Neural progenitor cell (in vitro differentiated cells): Measurements from ENCODE around the gene KIF1B. TPM values are rescaled to one million over a fixed set of nuclear protein-coding genes. Genes with fewer than 3 reads are reported as not detected.

Experiments used
- DNase-seq: peaks from one replicate; pipeline ENCODE4 v3.0.0-alpha.2; 2016; ENCODE audit warnings: low spot score
- H2AFZ ChIP-seq: fragments of 200-600 bp; sonication (generic); replicated peaks from 2 replicates; pipeline ENCODE4 v1.6.1; 2016; ENCODE audit warnings: antibody characterized with exemption
- H3F3A ChIP-seq: fragments of 200-600 bp; sonication (generic); 2 replicates; pipeline ENCODE4 v1.6.1; 2016; ENCODE audit warnings: antibody characterized with exemption, low read depth
- H3K27ac ChIP-seq: fragments of 200-600 bp; sonication (generic); 2 replicates; pipeline ENCODE4 v1.5.1; 2016; ENCODE audit warnings: mild to moderate bottlenecking
- H3K27me3 ChIP-seq: fragments of 200-600 bp; sonication (generic); 2 replicates; pipeline ENCODE4 v1.6.1; 2016; ENCODE audit warnings: mild to moderate bottlenecking, moderate library complexity
- H3K36me3 ChIP-seq: fragments of 200-600 bp; sonication (generic); 2 replicates; pipeline ENCODE4 v1.5.1; 2016
- H3K4me1 ChIP-seq: fragments of 200-600 bp; sonication (generic); 2 replicates; pipeline ENCODE4 v1.6.1; 2016; ENCODE audit warnings: mixed run types
- H3K4me2 ChIP-seq: fragments of 200-600 bp; sonication (generic); 2 replicates; pipeline ENCODE4 v1.6.1; 2016
- H3K4me3 ChIP-seq: fragments of 200-600 bp; sonication (generic); 2 replicates; pipeline ENCODE4 v1.5.1; 2016
- H3K79me2 ChIP-seq: fragments of 200-600 bp; sonication (generic); 2 replicates; pipeline ENCODE4 v1.6.1; 2016; ENCODE audit warnings: low read depth
- H3K9ac ChIP-seq: fragments of 200-600 bp; sonication (generic); 2 replicates; pipeline ENCODE4 v1.6.1; 2016
- H3K9me3 ChIP-seq: fragments of 200-600 bp; sonication (generic); 2 replicates; pipeline ENCODE4 v1.5.1; 2016; ENCODE audit warnings: low read depth
- H4K20me1 ChIP-seq: fragments of 200-600 bp; sonication (generic); 2 replicates; pipeline ENCODE4 v1.6.1; 2016; ENCODE audit warnings: low read depth
- H3K27ac Mint-ChIP-seq: 3 replicates; pipeline ENCODE4 v1.8.0; 2021; ENCODE audit warnings: mixed read lengths
- H3K27me3 Mint-ChIP-seq: 2 replicates; pipeline ENCODE4 v1.8.0; 2022; ENCODE audit warnings: low read depth, mild to moderate bottlenecking, inconsistent platforms, moderate library complexity, mixed read lengths; ENCODE audit not compliant: insufficient read depth
- H3K36me3 Mint-ChIP-seq: 3 replicates; pipeline ENCODE4 v1.8.0; 2021; ENCODE audit warnings: mixed read lengths
- H3K4me1 Mint-ChIP-seq: 3 replicates; pipeline ENCODE4 v1.8.0; 2021; ENCODE audit warnings: mixed read lengths
- H3K4me3 Mint-ChIP-seq: 3 replicates; pipeline ENCODE4 v1.8.0; 2021; ENCODE audit warnings: mild to moderate bottlenecking, moderate library complexity, mixed read lengths
- H3K9me3 Mint-ChIP-seq: 3 replicates; pipeline ENCODE4 v1.8.0; 2020; ENCODE audit warnings: mixed read lengths
- CTCF ChIP-seq: fragments of 200-600 bp; sonication (generic); IDR thresholded peaks from 2 replicates; pipeline ENCODE4 v1.5.1; 2017; ENCODE audit warnings: antibody characterized with exemption, mild to moderate bottlenecking
- EZH2 ChIP-seq: fragments of 200-600 bp; sonication (generic); IDR thresholded peaks from 2 replicates; pipeline ENCODE4 v1.6.1; 2017; ENCODE audit warnings: antibody characterized with exemption, mild to moderate bottlenecking, moderate library complexity
- EZH2phosphoT487 ChIP-seq: fragments of 200-600 bp; sonication (generic); IDR thresholded peaks from 2 replicates; pipeline ENCODE4 v1.6.1; 2017; ENCODE audit warnings: antibody characterized with exemption
- total RNA-seq: library from RNA; depleted of rRNA; stranded (reverse); fragments of >200 nt; gene quantifications from 2 replicates; pipeline ENCODE4 v1.2.3, GENCODE V29; 2015; ENCODE audit warnings: low replicate concordance

Gene KIF1B
- total RNA-seq, 1 donor from 2014 or later = 52.0 TPM

- H3K4me3 Mint-ChIP-seq = no peak overlapping the region
- peaks cover 13% of the 10 kb centered on the region for H4K20me1 ChIP-seq
- peaks cover 14% of the 10 kb centered on the region for H3F3A ChIP-seq
- no peaks in the 10 kb centered on the region for H3K9me3 ChIP-seq
- peaks cover 11% of the 10 kb centered on the region for H3K4me1 Mint-ChIP-seq
- H3K79me2 ChIP-seq = no peaks in the 10 kb centered on the region
- no peaks in the 10 kb centered on the region for H3K9me3 Mint-ChIP-seq
- no peaks in the 10 kb centered on the region for H3K4me1 ChIP-seq
- no peak for DNase-seq
- H3K27me3 ChIP-seq = no peaks in the 10 kb centered on the region
- TF ChIP-seq EZH2 = no peak
- TF ChIP-seq CTCF = no peak
- TF ChIP-seq EZH2phosphoT487 = no peak
- H2AFZ ChIP-seq = no peak overlapping the region
- no peak overlapping the region for H3K4me2 ChIP-seq
- peaks cover 10% of the 10 kb centered on the region for H3K27me3 Mint-ChIP-seq
- H3K27ac Mint-ChIP-seq = peak overlapping the region; percentile 74
- H3K36me3 Mint-ChIP-seq = peaks cover 53% of the 10 kb centered on the region
- H3K27ac ChIP-seq = no peak overlapping the region
- H3K4me3 ChIP-seq = no peak overlapping the region
- H3K36me3 ChIP-seq = peaks cover 13% of the 10 kb centered on the region
- H3K9ac ChIP-seq = no peak overlapping the region
Observed at GRCh38 chr1:10419351-10419750, 209.0 kb downstream of the KIF1B start.

- no peak overlapping the region for H3K4me3 ChIP-seq
- peaks cover 5% of the 10 kb centered on the region for H3K36me3 ChIP-seq
- H3K4me2 ChIP-seq = no peak overlapping the region
- H3K79me2 ChIP-seq = no peaks in the 10 kb centered on the region
- H3K4me1 Mint-ChIP-seq = peaks cover 21% of the 10 kb centered on the region
- peaks cover 3% of the 10 kb centered on the region for H3K4me1 ChIP-seq
- no peaks in the 10 kb centered on the region for H3K9me3 Mint-ChIP-seq
- no peak overlapping the region for H3K27ac Mint-ChIP-seq
- no peak overlapping the region for H2AFZ ChIP-seq
- peaks cover 20% of the 10 kb centered on the region for H3F3A ChIP-seq
- no peaks in the 10 kb centered on the region for H3K27me3 ChIP-seq
- DNase-seq = no peak
- H4K20me1 ChIP-seq = no peaks in the 10 kb centered on the region
- H3K36me3 Mint-ChIP-seq = peaks cover 41% of the 10 kb centered on the region
- H3K9me3 ChIP-seq = no peaks in the 10 kb centered on the region
- H3K27ac ChIP-seq = no peak overlapping the region
- peaks cover 10% of the 10 kb centered on the region for H3K27me3 Mint-ChIP-seq
- no peak overlapping the region for H3K4me3 Mint-ChIP-seq
- TF ChIP-seq CTCF = no peak
- no peak overlapping the region for H3K9ac ChIP-seq
Observed at GRCh38 chr1:10421637-10422036, 211.3 kb downstream of the KIF1B start.

- H3K27me3 Mint-ChIP-seq = peaks cover 3% of the 10 kb centered on the region
- no peak overlapping the region for H3K4me3 Mint-ChIP-seq
- no peaks in the 10 kb centered on the region for H3K36me3 ChIP-seq
- peaks cover 31% of the 10 kb centered on the region for H3K4me1 Mint-ChIP-seq
- peaks cover 3% of the 10 kb centered on the region for H3K4me1 ChIP-seq
- TF ChIP-seq CTCF (no peak), EZH2 (no peak), EZH2phosphoT487 (no peak)
- H3K9ac ChIP-seq = no peak overlapping the region
- H3K79me2 ChIP-seq = no peaks in the 10 kb centered on the region
- H2AFZ ChIP-seq = no peak overlapping the region
- no peaks in the 10 kb centered on the region for H3K9me3 Mint-ChIP-seq
- H3F3A ChIP-seq = peaks cover 20% of the 10 kb centered on the region
- H4K20me1 ChIP-seq = no peaks in the 10 kb centered on the region
- H3K4me3 ChIP-seq = no peak overlapping the region
- peaks cover 25% of the 10 kb centered on the region for H3K36me3 Mint-ChIP-seq
- H3K9me3 ChIP-seq = no peaks in the 10 kb centered on the region
- no peaks in the 10 kb centered on the region for H3K27me3 ChIP-seq
- no peak for DNase-seq
- no peak overlapping the region for H3K4me2 ChIP-seq
- H3K27ac ChIP-seq = peak overlapping the region; percentile 53
- peak overlapping the region; percentile 76 for H3K27ac Mint-ChIP-seq
Observed at GRCh38 chr1:10424034-10424433, 213.7 kb downstream of the KIF1B start.
